ENCODE data around the gene PAX2.

DNA sequence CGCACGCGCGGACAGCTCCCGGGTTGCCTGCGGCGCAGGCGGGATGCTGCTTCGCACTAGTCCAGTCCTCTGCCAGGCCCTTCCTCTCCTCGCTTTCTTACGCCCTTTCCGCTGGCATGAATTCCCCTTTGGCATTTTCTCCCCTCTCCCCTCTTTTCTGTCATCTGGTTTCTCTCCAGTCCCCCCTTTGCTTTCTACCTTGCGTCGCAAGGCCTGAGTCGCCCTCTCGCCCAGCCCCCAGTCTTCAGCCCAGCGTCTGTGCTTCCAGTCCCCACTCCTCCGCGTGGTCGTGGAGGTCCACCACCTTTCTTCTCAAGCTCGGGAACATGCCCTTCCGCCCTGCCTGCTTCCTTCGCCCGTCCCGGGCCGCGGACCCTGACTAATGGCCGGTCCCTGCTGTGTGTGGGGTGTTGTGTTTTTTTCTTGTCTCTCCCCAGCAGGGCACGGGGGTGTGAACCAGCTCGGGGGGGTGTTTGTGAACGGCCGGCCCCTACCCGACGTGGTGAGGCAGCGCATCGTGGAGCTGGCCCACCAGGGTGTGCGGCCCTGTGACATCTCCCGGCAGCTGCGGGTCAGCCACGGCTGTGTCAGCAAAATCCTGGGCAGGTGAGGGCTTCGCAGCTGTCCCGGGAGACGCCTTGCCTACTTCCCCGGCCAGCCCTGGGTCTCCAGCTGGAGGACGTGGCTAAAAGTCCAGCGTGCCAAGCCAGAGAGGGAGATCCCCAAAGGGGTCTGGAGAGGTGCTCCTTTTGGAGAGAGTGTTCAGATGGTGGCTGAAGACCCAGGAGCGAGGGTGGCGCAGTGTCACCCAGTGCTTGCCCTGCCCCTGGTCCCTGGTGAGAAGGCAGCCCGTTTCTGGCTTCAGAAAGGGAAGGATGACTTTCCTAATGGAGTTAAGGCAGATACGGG is 4.2 kb downstream of the PAX2 start:
- no peak for TF ChIP-seq CTCF (IDR thresholded peaks at IDR 0.05; ENCODE audit: insufficient read depth, low read depth, low read length)
- TF ChIP-seq EZH2 (IDR thresholded peaks at IDR 0.05; ENCODE audit: insufficient read depth, low read length) = peak; percentile 64

All from astrocyte (in vitro differentiated cells and primary cell).